Esophagus squamous epithelium (tissue), 5 donors: ENCODE data around the gene KIF26B. TPM values are rescaled to one million over a fixed set of nuclear protein-coding genes. Genes with fewer than 3 reads are reported as not detected.
A peak's percentile ranks its signal among the peaks of the same experiment; 100 is the strongest.

ENCODE experiments used
- DNase-seq: peaks from one replicate; lab custom pipeline; 2025; lab: John Stamatoyannopoulos, UW
- H3K27ac ChIP-seq, 4 donors: fragments of 200-600 bp; sonication (generic); one replicate each; pipeline ENCODE4 v1.5.1; 2016 to 2019; ENCODE audit warnings: mild to moderate bottlenecking in 1 of 4
- H3K27me3 ChIP-seq, 4 donors: fragments of 200-600 bp; sonication (generic); 1 replicate in 3 of 4; 2 replicates in 1 of 4; pipeline versions ENCODE4 v1.5.1 to v1.6.0; 2017 to 2021; ENCODE audit warnings: antibody characterized with exemption in 1 of 4
- H3K36me3 ChIP-seq, 3 donors: fragments of 200-600 bp; sonication (generic); one replicate each; pipeline ENCODE4 v1.5.1; 2016 to 2019
- H3K4me1 ChIP-seq, 3 donors: fragments of 200-600 bp; sonication (generic); one replicate each; pipeline ENCODE4 v1.5.1; 2017 to 2019
- H3K4me3 ChIP-seq, 4 donors: fragments of 200-600 bp; sonication (generic); 1 replicate in 3 of 4; 2 replicates in 1 of 4; pipeline ENCODE4 v1.5.1; 2016 to 2019; ENCODE audit warnings: mild to moderate bottlenecking in 2 of 4, moderate library complexity in 1 of 4
- H3K9me3 ChIP-seq, 3 donors: fragments of 200-600 bp; sonication (generic); one replicate each; pipeline ENCODE4 v1.5.1; 2016 to 2019
- CTCF ChIP-seq, 6 experiments: fragments of 450-650 bp in 4 of 6; fragments of 200-600 bp in 2 of 6; sonication (generic) in 2 of 6; IDR thresholded peaks; one replicate each; pipeline ENCODE4 v1.5.1; 2016 to 2019; ENCODE audit warnings: antibody characterized with exemption in 6 of 6, mild to moderate bottlenecking in 4 of 6, moderate library complexity in 4 of 6
- POLR2A ChIP-seq, 4 donors: fragments of 450-650 bp; IDR thresholded peaks; one replicate each; pipeline ENCODE4 v1.6.1; 2017; ENCODE audit warnings: antibody characterized with exemption in 4 of 4, mild to moderate bottlenecking in 4 of 4, moderate library complexity in 3 of 4
- WGBS, 2 donors: methylation state at CpG; one replicate each; pipeline ENCODE4 v1.1.5; 2018; 5-methylcytosine and 5-hydroxymethylcytosine counted together
- intact Hi-C: fragments of 100-400 bp; cut with DNase I; formaldehyde crosslinking; loops from one replicate; pipeline ENCODE4 v1.15.0; 2022
- total RNA-seq, 4 donors: library from RNA; depleted of rRNA; stranded (reverse); fragments of >200 nt; gene quantifications; one replicate each; pipeline ENCODE4 v1.1.0, GENCODE V29; 2016
- donor health status: DM: yes; HTN: yes; CAD: no.

Gene KIF26B
- total RNA-seq, 4 donors from 2014 or later, result 0.23 to 2.7 (median 1.0) TPM

- intact Hi-C loops, result no loop called here
- Histone ChIP-seq H3K36me3 (no peaks in the 10 kb centered on the region), H3K4me3 (peak overlapping the region in 1 of 4 donors; percentile 38), H3K4me1 (peaks cover 8 to 14% (median 9%) of the 10 kb centered on the region in 3 donors), H3K27ac (no peak overlapping the region), H3K27me3 (no peaks in the 10 kb centered on the region), H3K9me3 (no peaks in the 10 kb centered on the region)
- WGBS, 2 donors, result 67 to 77% methylated on average over 7 to 9 of the region's 9 CpGs
- no peak for TF ChIP-seq POLR2A (IDR thresholded peaks at IDR 0.05)
- DNase-seq, result no peak
These were observed 450.2 kb downstream of the KIF26B start for GRCh38 chr1:245604979-245605378.

GRCh38 chr1:245605480-245606156 lies 450.8 kb downstream of the KIF26B start:
- no peak for DNase-seq
- H3K27me3 ChIP-seq, result no peaks in the 10 kb centered on the region
- intact Hi-C loops, result no loop called here
- H3K9me3 ChIP-seq, result no peaks in the 10 kb centered on the region
- TF ChIP-seq CTCF (IDR thresholded peaks at IDR 0.05) (no peak), POLR2A (IDR thresholded peaks at IDR 0.05) (no peak)
- 43 to 52% methylated on average over 8 to 10 of the region's 14 CpGs for WGBS, 2 donors
- H3K36me3 ChIP-seq, result no peaks in the 10 kb centered on the region
- H3K4me3 ChIP-seq, result peak overlapping the region in 1 of 4 donors; percentile 38
- H3K4me1 ChIP-seq, result peaks cover 8 to 14% (median 9%) of the 10 kb centered on the region in 3 donors
- no peak overlapping the region for H3K27ac ChIP-seq

GRCh38 chr1:245606157-245606725 lies 451.5 kb downstream of the KIF26B start:
- peaks cover 8 to 14% (median 9%) of the 10 kb centered on the region in 3 donors for H3K4me1 ChIP-seq
- no peak for DNase-seq
- intact Hi-C loops, result no loop called here
- H3K27ac ChIP-seq, result no peak overlapping the region
- H3K9me3 ChIP-seq, result no peaks in the 10 kb centered on the region
- no peaks in the 10 kb centered on the region for H3K36me3 ChIP-seq
- no peaks in the 10 kb centered on the region for H3K27me3 ChIP-seq
- WGBS, 2 donors, result 73 to 89% methylated on average over 5 to 7 of the region's 16 CpGs
- H3K4me3 ChIP-seq, result no peak overlapping the region
- no peak for TF ChIP-seq POLR2A (IDR thresholded peaks at IDR 0.05)
- TF ChIP-seq CTCF (IDR thresholded peaks at IDR 0.05), result no peak

- no peak for DNase-seq
- no peak for TF ChIP-seq POLR2A (IDR thresholded peaks at IDR 0.05)
- TF ChIP-seq CTCF (IDR thresholded peaks at IDR 0.05), result no peak
- no peaks in the 10 kb centered on the region for H3K27me3 ChIP-seq
- WGBS, 2 donors, result 53 to 79% methylated on average over 2 of the region's 2 CpGs
- H3K4me3 ChIP-seq, result no peak overlapping the region
- H3K4me1 ChIP-seq, result peaks cover 8 to 14% (median 9%) of the 10 kb centered on the region in 3 donors
- H3K9me3 ChIP-seq, result no peaks in the 10 kb centered on the region
- H3K36me3 ChIP-seq, result no peaks in the 10 kb centered on the region
- no peak overlapping the region for H3K27ac ChIP-seq
- intact Hi-C loops, result no loop called here
These were observed 453.5 kb downstream of the KIF26B start for GRCh38 chr1:245608271-245608670.

- peaks cover 8 to 14% (median 9%) of the 10 kb centered on the region in 3 donors for H3K4me1 ChIP-seq
- H3K9me3 ChIP-seq, result no peaks in the 10 kb centered on the region
- TF ChIP-seq CTCF (IDR thresholded peaks at IDR 0.05) (no peak), POLR2A (IDR thresholded peaks at IDR 0.05) (no peak)
- H3K36me3 ChIP-seq, result no peaks in the 10 kb centered on the region
- intact Hi-C loops, result no loop called here
- DNase-seq, result no peak
- H3K27ac ChIP-seq, result no peak overlapping the region
- H3K27me3 ChIP-seq, result no peaks in the 10 kb centered on the region
- WGBS, 2 donors, result 78 to 88% methylated on average over 10 to 22 of the region's 25 CpGs
- H3K4me3 ChIP-seq, result no peak overlapping the region
These were observed 454.8 kb downstream of the KIF26B start for GRCh38 chr1:245609354-245610150.
